ENCODE data around the gene ASTL.

Gene ASTL

GRCh38 chr2:96114903-96115581 lies 23.3 kb downstream of the ASTL start:
- no peak for DNase-seq
- TF ChIP-seq EZH2 (optimal IDR thresholded peaks at IDR 0.05; ENCODE audit: low read depth, low read length), result no peak
- TF ChIP-seq CTCF (IDR thresholded peaks at IDR 0.05; ENCODE audit: low read length), result no peak
- TF ChIP-seq EZH2phosphoT487 (IDR thresholded peaks at IDR 0.05; ENCODE audit: low read length), result no peak
- H3K4me1 ChIP-seq (ENCODE audit: low read length), result 0 out of 2 replicates have a peak, but pooled peaks cover 4% of the 10 kb centered on the region

GRCh38 chr2:96114546-96114902 lies 23.8 kb downstream of the ASTL start:
- no peaks in the 10 kb centered on the region for H3K9me3 ChIP-seq (replicated peaks; ENCODE audit: insufficient read depth, low read length)
- no peaks in the 10 kb centered on the region for H3K36me3 ChIP-seq (replicated peaks; ENCODE audit: insufficient read depth, low read length)
- no peak overlapping the region for H3K27ac ChIP-seq (ENCODE audit: low read length)
- no peak overlapping the region for H3K4me2 ChIP-seq (ENCODE audit: low read depth, low read length)
- no peak for TF ChIP-seq EZH2 (optimal IDR thresholded peaks at IDR 0.05; ENCODE audit: low read depth, low read length)
- TF ChIP-seq EZH2phosphoT487 (IDR thresholded peaks at IDR 0.05; ENCODE audit: low read length), result no peak
- TF ChIP-seq CTCF (IDR thresholded peaks at IDR 0.05; ENCODE audit: low read length), result no peak
- H3K4me1 ChIP-seq (ENCODE audit: low read length), result 0 out of 2 replicates have a peak, but pooled peaks cover 4% of the 10 kb centered on the region
- H4K20me1 ChIP-seq (ENCODE audit: insufficient read depth, low read length), result no peaks in the 10 kb centered on the region
- H3K79me2 ChIP-seq (ENCODE audit: low read length), result no peaks in the 10 kb centered on the region
- no peaks in the 10 kb centered on the region for H3F3A ChIP-seq (ENCODE audit: insufficient read depth, low read length)
- H3K9ac ChIP-seq (ENCODE audit: low read length), result no peak overlapping the region
- DNase-seq, result no peak
- H3K27me3 ChIP-seq (replicated peaks; ENCODE audit: insufficient read depth, low read length), result peaks cover 30% of the 10 kb centered on the region
- no peaks in the 10 kb centered on the region for H3K9me2 ChIP-seq (replicated peaks; ENCODE audit: insufficient read depth, low read length)
- H3K4me3 ChIP-seq (ENCODE audit: low read length), result no peak overlapping the region
- H2AFZ ChIP-seq (ENCODE audit: low read length), result no peak overlapping the region

More at GRCh38 chr2:96114903-96115581, 23.3 kb downstream of the ASTL start:
- Histone ChIP-seq H3K4me3 (ENCODE audit: low read length) (no peak overlapping the region), H3K79me2 (ENCODE audit: low read length) (no peaks in the 10 kb centered on the region), H2AFZ (ENCODE audit: low read length) (no peak overlapping the region), H3F3A (ENCODE audit: insufficient read depth, low read length) (no peaks in the 10 kb centered on the region), H3K4me2 (ENCODE audit: low read depth, low read length) (no peak overlapping the region), H3K27ac (ENCODE audit: low read length) (no peak overlapping the region), H3K9me2 (replicated peaks; ENCODE audit: insufficient read depth, low read length) (no peaks in the 10 kb centered on the region), H3K36me3 (replicated peaks; ENCODE audit: insufficient read depth, low read length) (no peaks in the 10 kb centered on the region), H3K27me3 (replicated peaks; ENCODE audit: insufficient read depth, low read length) (peaks cover 35% of the 10 kb centered on the region), H4K20me1 (ENCODE audit: insufficient read depth, low read length) (no peaks in the 10 kb centered on the region), H3K9me3 (replicated peaks; ENCODE audit: insufficient read depth, low read length) (no peaks in the 10 kb centered on the region), H3K9ac (ENCODE audit: low read length) (no peak overlapping the region)

DNA sequence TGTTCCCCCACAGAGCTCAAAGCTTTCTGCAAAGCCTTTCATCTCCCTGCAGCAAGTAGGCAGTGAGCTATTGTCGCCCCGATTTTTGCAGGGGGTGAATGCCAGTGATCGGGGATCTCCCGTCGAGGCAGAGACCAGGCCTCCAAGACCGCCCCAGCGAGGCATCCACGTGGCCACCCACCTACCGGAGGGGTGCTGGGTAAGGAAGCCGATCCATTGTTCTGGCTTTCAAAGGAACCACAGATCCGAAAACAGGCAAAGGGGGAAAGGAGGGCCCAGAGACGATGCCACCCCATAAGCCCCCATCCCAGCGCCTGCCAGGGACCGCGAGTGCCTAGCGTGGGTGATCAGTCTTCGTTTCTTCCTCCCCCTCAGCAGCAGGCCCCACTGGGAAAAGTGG lies 24.4 kb downstream of the ASTL start:
- Histone ChIP-seq H3K4me1 (ENCODE audit: low read length) (0 out of 2 replicates have a peak, but pooled peaks cover 4% of the 10 kb centered on the region), H3F3A (ENCODE audit: insufficient read depth, low read length) (no peaks in the 10 kb centered on the region), H4K20me1 (ENCODE audit: insufficient read depth, low read length) (no peaks in the 10 kb centered on the region), H3K27ac (ENCODE audit: low read length) (no peak overlapping the region), H2AFZ (ENCODE audit: low read length) (no peak overlapping the region), H3K4me3 (ENCODE audit: low read length) (no peak overlapping the region), H3K9me3 (replicated peaks; ENCODE audit: insufficient read depth, low read length) (no peaks in the 10 kb centered on the region), H3K9ac (ENCODE audit: low read length) (no peak overlapping the region), H3K36me3 (replicated peaks; ENCODE audit: insufficient read depth, low read length) (no peaks in the 10 kb centered on the region), H3K4me2 (ENCODE audit: low read depth, low read length) (no peak overlapping the region), H3K27me3 (replicated peaks; ENCODE audit: insufficient read depth, low read length) (peaks cover 24% of the 10 kb centered on the region; the same call in 1 of the 2 replicates), H3K9me2 (replicated peaks; ENCODE audit: insufficient read depth, low read length) (no peaks in the 10 kb centered on the region), H3K79me2 (ENCODE audit: low read length) (no peaks in the 10 kb centered on the region)
- no peak for TF ChIP-seq CTCF (IDR thresholded peaks at IDR 0.05; ENCODE audit: low read length)
- no peak for TF ChIP-seq EZH2 (optimal IDR thresholded peaks at IDR 0.05; ENCODE audit: low read depth, low read length)
- no peak for TF ChIP-seq EZH2phosphoT487 (IDR thresholded peaks at IDR 0.05; ENCODE audit: low read length)
- DNase-seq, result no peak
